AG09309 (cell line): ENCODE measurements around the gene KLKB1.

Experiments used
- DNase-seq: peaks from one replicate; pipeline ENCODE4 v3.0.0-alpha.2; 2010; ENCODE audit warnings: low read depth
- H3K4me3 ChIP-seq: 2 replicates; pipeline ENCODE4 v1.5.1; 2011; ENCODE audit warnings: mild to moderate bottlenecking, low read depth, low read length, moderate library complexity; ENCODE audit not compliant: control insufficient read depth
- CTCF ChIP-seq: IDR thresholded peaks from 2 replicates; pipeline ENCODE4 v1.5.1; 2011; ENCODE audit warnings: mild to moderate bottlenecking, low read depth, low read length, inconsistent platforms; ENCODE audit not compliant: insufficient read depth, control insufficient read depth; ENCODE audit errors: missing control alignments

Gene KLKB1

GRCh38 chr4:186221624-186222023 lies 5.7 kb upstream of the KLKB1 start:
- H3K4me3 ChIP-seq: no peak overlapping the region
- no peak for TF ChIP-seq CTCF
- DNase-seq: no peak

- TF ChIP-seq CTCF: no peak
- no peak overlapping the region for H3K4me3 ChIP-seq
- no peak for DNase-seq
These were observed 1.5 kb upstream of the KLKB1 start for GRCh38 chr4:186225848-186226247.

GRCh38 chr4:186226521-186227189 lies 652 bp upstream of the KLKB1 start:
- no peak for DNase-seq
- TF ChIP-seq CTCF: no peak

GRCh38 chr4:186227744-186228513 lies 622 bp downstream of the KLKB1 start:
- no peak for DNase-seq
- H3K4me3 ChIP-seq: no peak overlapping the region
- no peak for TF ChIP-seq CTCF

More at GRCh38 chr4:186226521-186227189, 652 bp upstream of the KLKB1 start:
- no peak overlapping the region for H3K4me3 ChIP-seq

- no peak overlapping the region for H3K4me3 ChIP-seq
- DNase-seq: no peak
- no peak for TF ChIP-seq CTCF
These were observed 1.2 kb downstream of the KLKB1 start for GRCh38 chr4:186228514-186228894.

GRCh38 chr4:186234367-186234766 lies 7.1 kb downstream of the KLKB1 start:
- no peak for TF ChIP-seq CTCF
- DNase-seq: no peak
- no peak overlapping the region for H3K4me3 ChIP-seq
